Left cardiac atrium (tissue), 4 donors: ENCODE data around the gene CGB7. TPM values are rescaled to one million over a fixed set of nuclear protein-coding genes. Genes with fewer than 3 reads are reported as not detected.
"Not testable (repeated sequence)": the region's sequence is repeated elsewhere in the genome, so short reads cannot be mapped to it uniquely, and the experiment has no call there.

Source experiments
- ATAC-seq, 2 donors: fragments of 200-7000 bp; cut with Tn5 transposase; one replicate each; pipeline ENCODE4 v1.9.1; 2020; ENCODE audit warnings: mild to moderate bottlenecking in 2 of 2, moderate library complexity in 2 of 2
- DNase-seq: peaks from one replicate; pipeline ENCODE4 v3.0.0-alpha.2; 2020
- intact Hi-C, 2 donors: fragments of 100-400 bp; cut with DNase I; formaldehyde crosslinking; loops; one replicate each; pipeline versions ENCODE4 v1.14.1 to v1.15.1; 2022 to 2023
- total RNA-seq, 2 donors: library from RNA; stranded (reverse); fragmentation: NEBNext Ultra II Directional; extraction: Animal tissue kit (Norgen Biotek cat#: 25700); gene quantifications; one replicate each; pipeline ENCODE4 v1.2.1, GENCODE V29; 2021
- donor health status: DM: no; HTN: yes; CAD: no.
- donor health status: DM: no; HTN: yes; CAD: no; lungs with severe emphysema.
- donor health status: DM: yes; HTN: yes; CAD: no.
- donor health status: Dilated cardiomyopathy.

The CGB7 gene
- total RNA-seq, 2 donors from 2014 or later = 0.29 TPM; not detected in 1

- DNase-seq (no peak), ATAC-seq (no peak)
- intact Hi-C loops = no loop called here
Observed at GRCh38 chr19:49081273-49081672, 23.7 kb upstream of the CGB7 start.

- no peak for DNase-seq
- no peak for ATAC-seq
- intact Hi-C loops = no loop called here
Observed at GRCh38 chr19:49080392-49080791, 22.8 kb upstream of the CGB7 start.

GRCh38 chr19:49074869-49075268 is 17.3 kb upstream of the CGB7 start:
- intact Hi-C loops = loop anchor here in 1 of 2 donors (5.0 to 10.0 kb wide), 2 partner anchors 80 to 132 kb away; partner anchors contain the start of genes GYS1 and RUVBL2
- DNase-seq (peak; percentile 80), ATAC-seq (peak; percentile 34 to 50)

GRCh38 chr19:49073514-49074378 is 16.2 kb upstream of the CGB7 start:
- ATAC-seq (peak; percentile 33 to 54), DNase-seq (no peak)
- intact Hi-C loops = loop anchor here in 1 of 2 donors (5.0 to 10.0 kb wide), 2 partner anchors 79 to 134 kb away; partner anchors contain the start of genes GYS1 and RUVBL2

GRCh38 chr19:49071860-49072547 is 14.5 kb upstream of the CGB7 start:
- peak; percentile 29 for DNase-seq
- peak in 1 of 2 donors; percentile 11 for ATAC-seq

GRCh38 chr19:49070416-49070815 is 12.9 kb upstream of the CGB7 start:
- intact Hi-C loops = loop anchor here in 1 of 2 donors (5.0 to 10.0 kb wide), 2 partner anchors 76 to 137 kb away; partner anchors contain the start of genes GYS1 and RUVBL2
- no peak for ATAC-seq
- DNase-seq = no peak

More at GRCh38 chr19:49071860-49072547, 14.5 kb upstream of the CGB7 start:
- intact Hi-C loops = loop anchor here in 1 of 2 donors (5.0 to 10.0 kb wide), 2 partner anchors 77 to 135 kb away; partner anchors contain the start of genes GYS1 and RUVBL2

- intact Hi-C loops = no loop called here
- DNase-seq (no peak), ATAC-seq (no peak)
Observed at GRCh38 chr19:49069026-49069425, 11.5 kb upstream of the CGB7 start.

GRCh38 chr19:49067554-49067953 is 10.0 kb upstream of the CGB7 start:
- DNase-seq (no peak), ATAC-seq (no peak)
- intact Hi-C loops = no loop called here

- ATAC-seq = peak; percentile 15 to 34
- intact Hi-C loops = no loop called here
- peak; percentile 35 for DNase-seq
Observed at GRCh38 chr19:49065905-49066512, 8.5 kb upstream of the CGB7 start.

GRCh38 chr19:49064768-49065611 is 7.4 kb upstream of the CGB7 start, which contains the start of gene NTF4:
NTF4 (minus strand) TSS chr19:49064818; CDS start chr19:49061997, 2,821 bp downstream.
- DNase-seq = no peak
- ATAC-seq = peak; percentile 65 to 74
- intact Hi-C loops = no loop called here

- no peak for DNase-seq
- intact Hi-C loops = no loop called here
- no peak for ATAC-seq
Observed at GRCh38 chr19:49064029-49064629, 6.6 kb upstream of the CGB7 start.

- ATAC-seq = no peak
- intact Hi-C loops = no loop called here
Observed at GRCh38 chr19:49061445-49061844, 3.9 kb upstream of the CGB7 start.

GRCh38 chr19:49061000-49061399 is 3.5 kb upstream of the CGB7 start:
- intact Hi-C loops = no loop called here
- DNase-seq = no peak
- no peak for ATAC-seq

More at GRCh38 chr19:49061445-49061844, 3.9 kb upstream of the CGB7 start:
- no peak for DNase-seq

- DNase-seq = no peak
- ATAC-seq = no peak
- intact Hi-C loops = no loop called here
Observed at GRCh38 chr19:49059053-49059452, 1.5 kb upstream of the CGB7 start.

- ATAC-seq (no peak), DNase-seq (no peak)
- intact Hi-C loops = no loop called here
Observed at GRCh38 chr19:49058562-49058961, 1.0 kb upstream of the CGB7 start.

GRCh38 chr19:49056902-49057596 is 500 bp downstream of the CGB7 start:
- ATAC-seq = peak; percentile 36 to 39

GRCh38 chr19:49056101-49056901 is 1.2 kb downstream of the CGB7 start:
- ATAC-seq (peak; percentile 88 to 91), DNase-seq (peak; percentile 64)
- intact Hi-C loops = no loop called here

More at GRCh38 chr19:49056902-49057596, 500 bp downstream of the CGB7 start:
- intact Hi-C loops, DNase-seq: not testable (repeated sequence)
